ENCODE data around the gene FFAR2.
"Not testable (repeated sequence)": the region's sequence is repeated elsewhere in the genome, so short reads cannot be mapped to it uniquely, and the experiment has no call there.

FFAR2 gene

GRCh38 chr19:35458192-35458591 is 10.1 kb downstream of the FFAR2 start:
- DNase-seq: no peak

- DNase-seq: no peak
These were observed 10.8 kb downstream of the FFAR2 start for GRCh38 chr19:35458731-35459391.

- DNase-seq: no peak
These were observed 11.5 kb downstream of the FFAR2 start for GRCh38 chr19:35459414-35460082.

GRCh38 chr19:35460608-35461007 is 12.6 kb downstream of the FFAR2 start:
- no peak for DNase-seq

- DNase-seq: no peak
These were observed 13.0 kb downstream of the FFAR2 start for GRCh38 chr19:35461060-35461459.

GRCh38 chr19:35461788-35462187 is 13.7 kb downstream of the FFAR2 start:
- DNase-seq: not testable (repeated sequence)

- DNase-seq: no peak
These were observed 14.5 kb downstream of the FFAR2 start for GRCh38 chr19:35462476-35462953.

- DNase-seq: not testable (repeated sequence)
These were observed 14.9 kb downstream of the FFAR2 start for GRCh38 chr19:35462956-35463355.

GRCh38 chr19:35466259-35466658 is 18.2 kb downstream of the FFAR2 start:
- no peak for DNase-seq

- no peak for DNase-seq
These were observed 20.6 kb downstream of the FFAR2 start for GRCh38 chr19:35468637-35469036.

- DNase-seq: no peak
These were observed 22.1 kb downstream of the FFAR2 start for GRCh38 chr19:35470128-35470527.

- not testable (repeated sequence) for DNase-seq
These were observed 23.0 kb downstream of the FFAR2 start for GRCh38 chr19:35471075-35471474.

- DNase-seq: no peak
These were observed 23.9 kb downstream of the FFAR2 start for GRCh38 chr19:35471946-35472345.

GRCh38 chr19:35474104-35474503 is 26.0 kb downstream of the FFAR2 start:
- no peak for DNase-seq

GRCh38 chr19:35474594-35474993 is 26.5 kb downstream of the FFAR2 start:
- not testable (repeated sequence) for DNase-seq

GRCh38 chr19:35476149-35476548 is 28.1 kb downstream of the FFAR2 start:
- no peak for DNase-seq

- DNase-seq: no peak
These were observed 31.0 kb downstream of the FFAR2 start for GRCh38 chr19:35478794-35479677.

- DNase-seq: no peak
These were observed 35.0 kb downstream of the FFAR2 start for GRCh38 chr19:35483089-35483488.

- no peak for DNase-seq
These were observed 36.4 kb downstream of the FFAR2 start for GRCh38 chr19:35484252-35485036.

- no peak for DNase-seq
These were observed 38.2 kb downstream of the FFAR2 start for GRCh38 chr19:35486268-35486708.

- no peak for DNase-seq
These were observed 39.7 kb downstream of the FFAR2 start for GRCh38 chr19:35487656-35488182.

GRCh38 chr19:35488677-35489076 is 40.6 kb downstream of the FFAR2 start:
- DNase-seq: no peak
